ENCODE measurements around the gene CHPF.

Gene CHPF

DNA sequence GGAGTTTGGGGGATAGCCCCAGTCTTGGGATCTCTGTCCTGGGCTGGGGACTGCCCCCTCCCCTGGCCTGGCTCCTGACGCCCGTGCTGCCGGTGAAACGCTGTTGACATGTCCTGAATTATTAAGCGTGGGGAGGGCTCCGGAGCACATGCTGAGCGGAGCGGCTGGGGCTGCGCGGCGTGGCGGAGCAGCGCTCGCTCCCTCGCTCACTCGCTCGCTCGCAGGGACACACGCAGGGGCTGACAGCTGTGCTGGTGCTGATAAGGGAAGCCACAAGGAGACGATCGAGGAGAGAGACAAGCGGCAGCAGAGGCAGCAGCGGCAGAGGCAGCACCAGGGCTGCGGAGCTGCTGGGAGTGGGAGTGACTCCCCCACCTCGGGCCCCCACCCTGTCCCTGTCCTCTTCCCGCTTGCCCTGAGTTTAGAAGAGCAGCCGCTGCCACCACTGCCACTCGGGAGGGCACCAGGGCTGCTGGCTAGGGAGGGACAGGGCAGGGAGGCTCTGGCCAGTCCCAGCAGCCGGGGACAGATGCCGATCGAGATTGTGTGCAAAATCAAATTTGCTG is 29.3 kb downstream of the CHPF start, which contains the start of gene ASIC4:
ASIC4 (plus strand) TSS at position 287 of the 566 bp plus-strand sequence; CDS start at position 530, 243 bp downstream.
- DNase-seq (ENCODE audit: low read depth, low spot score): no peak

DNA sequence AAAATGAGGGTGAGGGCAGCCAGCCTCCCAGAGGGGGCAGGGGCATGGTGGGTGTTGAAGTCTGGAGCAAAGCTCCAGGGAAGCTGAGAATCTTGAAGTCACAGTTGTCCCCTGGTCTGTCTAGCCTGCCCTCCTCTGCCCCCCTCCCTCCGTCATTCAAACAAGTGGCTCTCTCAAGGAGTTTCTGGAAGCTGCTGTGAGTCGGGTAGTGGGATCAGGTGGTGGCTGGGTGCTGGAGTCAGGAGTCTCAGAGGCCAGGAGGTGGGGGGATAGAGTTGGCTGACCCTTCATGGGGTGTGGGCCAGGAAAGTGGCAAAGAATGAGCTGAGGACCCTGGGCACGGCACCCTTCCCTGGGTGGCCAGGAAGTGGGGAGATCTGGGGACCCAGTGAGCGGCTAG is 29.8 kb downstream of the CHPF start:
- no peak for DNase-seq (ENCODE audit: low read depth, low spot score)

DNA sequence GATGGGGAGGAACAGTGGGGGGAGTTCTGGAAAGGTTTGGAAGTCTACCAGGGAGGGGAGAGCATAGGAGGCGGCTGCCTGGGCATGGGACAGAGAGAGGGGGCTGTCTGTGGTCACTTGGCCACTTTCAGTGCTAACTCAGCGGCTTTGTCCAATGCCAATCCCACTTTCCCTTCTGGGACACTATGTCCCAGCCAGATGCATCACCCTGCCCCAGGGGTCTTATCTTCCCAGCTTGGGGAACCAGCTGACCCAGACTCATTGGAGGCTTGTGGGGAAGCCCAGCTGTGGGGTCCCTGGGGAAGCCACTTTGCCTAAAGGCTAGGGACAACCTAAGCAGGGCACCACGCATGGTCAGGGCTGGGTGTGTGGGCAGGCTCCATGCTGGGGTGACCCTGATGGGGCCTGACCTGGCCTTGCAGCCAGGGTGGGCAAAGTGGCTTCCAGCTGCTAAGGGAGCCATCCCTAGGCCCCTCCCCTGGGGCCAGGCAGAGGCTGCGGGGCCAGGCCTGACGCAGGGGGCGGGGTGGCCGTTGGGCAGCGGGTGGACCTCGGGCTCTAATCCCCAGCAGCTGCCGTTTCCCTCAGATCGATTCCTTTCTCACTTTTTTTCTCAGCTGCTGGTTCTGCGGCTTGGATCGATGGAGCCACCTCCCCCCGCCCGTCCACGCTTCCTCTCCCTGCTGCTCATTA is 30.9 kb downstream of the CHPF start:
- no peak for DNase-seq (ENCODE audit: low read depth, low spot score)

DNA sequence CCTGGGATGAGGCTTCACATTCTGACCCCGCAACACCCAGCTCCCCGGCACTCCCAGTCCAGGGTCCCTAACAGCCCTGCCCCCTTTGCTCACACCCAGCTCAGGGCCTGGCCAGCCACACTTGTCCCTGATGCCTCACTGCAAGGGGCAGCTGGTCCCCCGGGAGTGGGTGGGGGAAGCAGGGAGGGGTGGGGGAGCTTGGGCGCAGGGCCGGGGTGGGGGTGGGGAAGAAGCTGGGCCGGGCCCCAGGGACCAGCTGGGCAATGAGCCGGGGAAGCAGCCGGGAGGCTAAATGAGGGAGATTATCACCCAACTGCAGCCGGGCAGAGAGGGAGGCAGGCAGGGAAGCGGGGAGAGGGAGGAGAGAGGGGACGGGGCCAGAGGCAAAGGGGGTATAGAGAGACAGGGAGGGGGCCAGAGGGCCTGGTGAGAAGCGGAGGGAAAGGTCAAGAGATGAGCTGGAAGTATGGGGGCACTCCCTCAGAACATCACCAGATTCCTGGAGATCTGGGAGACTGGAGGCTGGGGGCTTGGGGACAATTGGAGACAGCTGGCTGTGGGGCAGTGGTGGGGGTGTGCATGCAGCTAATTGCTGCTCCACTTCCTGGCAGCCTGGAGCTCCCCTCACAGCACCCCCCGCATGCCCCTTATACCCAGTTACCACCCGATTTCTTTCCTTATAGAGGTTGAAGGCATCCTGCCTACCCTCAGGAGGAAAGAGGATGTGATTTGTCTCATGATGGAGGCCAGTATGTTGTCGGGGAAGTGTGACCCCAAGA is 31.9 kb downstream of the CHPF start:
- DNase-seq (ENCODE audit: low read depth, low spot score): no peak

DNA sequence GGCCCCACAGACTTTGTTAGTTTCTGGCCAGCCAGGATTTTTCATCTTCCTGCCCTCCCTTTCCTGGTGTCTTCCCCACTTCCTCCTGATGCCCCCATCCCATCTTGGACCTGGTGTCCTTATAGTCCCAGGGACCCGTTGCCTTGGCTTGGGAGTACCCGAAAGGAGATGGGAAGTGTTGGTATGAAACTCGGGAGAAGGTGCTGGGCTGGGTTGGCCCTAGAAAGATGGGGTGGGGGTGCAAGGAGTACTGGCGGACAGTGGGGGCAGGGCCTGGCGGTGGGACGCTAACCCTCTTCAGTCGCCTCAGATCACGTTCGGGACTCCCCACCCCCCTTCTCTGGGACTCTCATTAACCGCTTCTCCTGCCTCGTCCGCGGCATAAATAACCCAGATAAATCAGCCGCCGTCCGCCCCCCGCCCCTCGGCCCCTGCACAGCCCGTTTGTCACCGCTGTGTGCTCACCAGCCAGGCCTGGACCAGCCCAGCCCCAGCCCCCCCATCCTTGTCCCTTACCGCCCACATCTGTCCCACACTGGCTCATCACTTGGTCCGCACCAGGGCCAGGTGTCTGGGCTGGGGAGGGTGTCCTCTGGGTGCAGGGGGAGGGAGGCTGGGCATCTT is 33.0 kb downstream of the CHPF start:
- DNase-seq (ENCODE audit: low read depth, low spot score): no peak

DNA sequence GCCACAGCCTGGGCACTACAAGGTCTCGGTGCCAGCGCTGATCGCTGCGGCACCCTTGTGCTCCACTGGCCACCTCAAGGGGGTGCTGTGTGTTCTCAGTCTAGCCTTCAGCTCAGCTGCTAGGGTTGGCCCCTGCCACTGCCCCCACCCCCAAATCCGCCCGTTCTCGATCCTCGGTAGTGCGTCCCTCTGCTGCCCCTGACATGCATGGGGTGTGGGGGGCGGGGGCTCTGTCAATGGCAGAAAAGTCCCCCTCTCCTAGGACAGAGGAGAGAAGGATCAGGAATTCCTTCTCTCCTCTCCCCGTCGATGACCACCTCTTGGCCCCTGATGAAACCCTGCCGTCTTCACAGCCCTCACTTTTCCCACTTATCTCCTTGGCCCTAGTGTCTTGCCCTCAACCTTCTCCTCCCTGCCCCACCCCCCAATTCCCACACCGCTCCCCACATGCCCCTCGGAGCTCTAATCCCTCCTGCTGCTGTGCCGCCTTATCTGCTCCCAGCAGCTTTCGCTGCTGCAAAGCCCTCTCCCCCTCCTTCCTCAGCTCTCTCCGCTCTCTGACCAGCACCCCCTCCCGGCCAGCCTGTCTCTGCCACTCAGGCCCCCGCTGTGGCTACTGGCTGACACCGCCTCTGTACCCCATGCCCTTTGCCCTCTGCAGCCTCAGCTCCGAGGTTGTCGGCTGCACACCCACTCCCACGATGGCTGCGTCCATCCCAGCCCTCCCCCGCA is 33.7 kb downstream of the CHPF start:
- no peak for DNase-seq (ENCODE audit: low read depth, low spot score)

DNA sequence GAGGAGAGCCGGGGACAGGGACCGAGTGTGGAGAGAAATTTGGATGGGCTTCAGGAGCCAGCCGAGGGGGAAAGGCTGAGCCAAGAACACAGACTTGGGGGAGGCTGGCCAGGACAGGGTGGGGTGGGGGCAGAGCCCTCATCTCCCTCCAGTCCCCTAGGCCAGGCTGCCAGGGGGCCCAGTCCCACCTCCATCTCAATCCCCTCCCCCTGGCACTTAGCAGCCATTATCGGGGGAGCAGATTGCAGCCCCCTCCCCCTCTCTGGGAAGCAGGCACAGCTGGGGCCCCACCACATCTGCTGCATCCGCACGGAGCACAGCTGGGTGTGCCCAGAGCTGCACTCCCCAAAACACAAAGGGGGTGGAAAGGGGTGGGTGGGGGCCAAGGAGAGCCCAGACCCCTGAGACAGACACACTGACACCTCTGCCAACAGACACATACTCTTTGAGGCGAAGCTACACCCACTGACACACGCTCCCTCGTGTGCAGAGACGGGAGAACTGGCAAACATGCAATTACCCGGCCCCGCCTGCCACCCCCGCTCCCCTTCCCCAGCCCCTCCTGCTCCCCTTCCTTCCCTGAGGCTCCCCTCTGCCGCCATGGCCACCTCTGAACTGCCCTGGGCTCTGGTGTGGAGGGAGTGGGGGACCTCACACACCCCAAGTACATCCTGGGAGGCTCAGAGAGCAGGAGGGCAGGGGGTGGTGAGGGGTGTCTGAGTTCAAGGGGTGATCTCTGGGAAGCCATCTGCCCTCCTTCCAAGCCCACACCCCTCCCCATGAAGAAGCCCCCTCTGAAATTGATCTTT is 34.4 kb downstream of the CHPF start:
- DNase-seq (ENCODE audit: low read depth, low spot score): no peak

DNA sequence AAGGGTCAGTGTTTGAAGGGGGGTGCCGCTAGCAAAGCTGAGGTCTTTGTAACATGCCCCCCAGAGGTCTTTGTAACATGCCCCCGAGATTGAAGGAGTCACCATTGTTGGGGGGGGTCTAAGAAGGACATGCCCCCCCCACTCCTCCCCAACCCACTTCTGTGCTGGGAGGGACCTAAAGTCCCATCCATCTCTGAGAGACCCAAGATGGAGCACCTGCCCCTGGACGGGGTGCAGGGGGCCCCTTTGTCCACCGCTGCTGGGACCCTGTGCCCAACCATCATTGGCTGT is 35.2 kb downstream of the CHPF start:
- DNase-seq (ENCODE audit: low read depth, low spot score): no peak

DNA sequence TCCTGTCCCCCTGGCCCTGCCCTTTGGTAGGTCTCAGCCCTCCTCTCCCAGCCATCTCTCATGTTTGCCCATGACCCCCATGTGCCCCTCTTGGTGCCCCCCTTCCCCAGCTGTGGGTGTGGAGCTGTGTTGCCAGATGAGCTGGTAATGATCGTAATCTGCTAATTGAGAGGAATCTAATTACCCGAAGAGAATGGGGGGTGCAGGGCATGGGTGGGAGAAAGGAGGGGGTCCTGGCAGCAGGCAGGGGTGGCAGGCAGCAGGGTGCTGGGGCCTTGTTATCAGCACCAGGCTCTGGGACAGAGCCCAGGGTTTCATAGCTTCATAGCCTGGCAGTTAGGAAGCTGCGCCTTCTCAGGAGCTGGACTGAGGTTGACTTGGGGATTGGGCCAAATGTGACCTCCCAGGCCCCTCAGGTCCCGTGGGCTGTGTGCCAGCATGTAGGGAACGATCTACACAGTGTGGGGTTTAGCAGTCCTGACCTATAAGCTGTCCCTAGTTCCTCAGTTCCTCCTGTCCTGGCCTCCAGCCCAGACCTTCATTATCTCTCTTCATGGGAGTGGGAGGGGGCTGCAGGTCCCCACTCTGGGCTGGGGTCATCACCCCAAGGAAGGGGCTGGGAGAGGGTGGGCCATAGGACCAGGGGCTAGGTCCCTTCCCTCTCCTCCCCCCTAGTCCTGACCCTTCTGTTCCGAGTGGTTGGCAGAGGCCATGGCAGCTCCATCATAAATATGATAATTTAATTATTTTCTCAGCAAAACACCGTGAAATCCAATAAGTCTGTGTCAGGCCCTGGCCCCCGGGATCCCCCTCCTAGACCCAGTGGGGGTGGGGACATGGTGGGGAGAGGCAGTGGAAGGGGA is 35.8 kb downstream of the CHPF start:
- DNase-seq (ENCODE audit: low read depth, low spot score): no peak

DNA sequence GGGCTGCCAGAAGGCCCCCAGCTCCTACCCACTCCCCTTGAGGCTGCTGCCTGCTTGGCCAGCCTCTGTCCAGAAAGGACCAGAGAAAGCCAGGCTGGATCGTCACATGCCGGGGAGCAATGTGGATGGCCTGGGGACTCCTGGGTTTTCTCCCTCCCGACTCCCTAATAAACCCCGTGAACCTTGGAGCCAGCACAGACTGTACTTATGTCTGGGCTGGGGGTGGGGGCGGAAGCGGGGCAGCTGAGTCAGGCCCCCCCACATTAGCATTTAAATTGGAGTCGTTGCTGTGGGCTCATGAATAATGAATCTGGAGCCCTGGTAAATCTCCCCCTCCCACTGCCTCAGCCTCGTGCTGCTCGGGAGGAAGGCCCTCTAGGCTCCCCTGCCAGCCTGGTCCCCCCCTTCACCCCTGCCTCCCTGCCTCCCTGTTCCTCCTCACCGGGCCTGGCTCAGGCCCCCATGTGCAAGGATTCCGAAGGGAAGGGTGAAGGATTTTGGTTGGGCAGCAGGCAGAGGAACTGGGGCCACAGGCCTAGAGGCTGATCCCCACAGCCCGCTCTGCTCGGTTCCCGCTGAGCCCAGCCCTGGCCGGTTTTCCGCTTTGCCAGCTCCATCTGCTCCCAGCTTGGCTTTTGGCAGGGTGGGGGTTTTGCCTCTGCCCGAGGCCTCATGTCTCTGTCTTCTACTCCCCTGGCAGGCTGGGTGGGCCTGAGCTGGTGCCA is 36.6 kb downstream of the CHPF start:
- DNase-seq (ENCODE audit: low read depth, low spot score): no peak

DNA sequence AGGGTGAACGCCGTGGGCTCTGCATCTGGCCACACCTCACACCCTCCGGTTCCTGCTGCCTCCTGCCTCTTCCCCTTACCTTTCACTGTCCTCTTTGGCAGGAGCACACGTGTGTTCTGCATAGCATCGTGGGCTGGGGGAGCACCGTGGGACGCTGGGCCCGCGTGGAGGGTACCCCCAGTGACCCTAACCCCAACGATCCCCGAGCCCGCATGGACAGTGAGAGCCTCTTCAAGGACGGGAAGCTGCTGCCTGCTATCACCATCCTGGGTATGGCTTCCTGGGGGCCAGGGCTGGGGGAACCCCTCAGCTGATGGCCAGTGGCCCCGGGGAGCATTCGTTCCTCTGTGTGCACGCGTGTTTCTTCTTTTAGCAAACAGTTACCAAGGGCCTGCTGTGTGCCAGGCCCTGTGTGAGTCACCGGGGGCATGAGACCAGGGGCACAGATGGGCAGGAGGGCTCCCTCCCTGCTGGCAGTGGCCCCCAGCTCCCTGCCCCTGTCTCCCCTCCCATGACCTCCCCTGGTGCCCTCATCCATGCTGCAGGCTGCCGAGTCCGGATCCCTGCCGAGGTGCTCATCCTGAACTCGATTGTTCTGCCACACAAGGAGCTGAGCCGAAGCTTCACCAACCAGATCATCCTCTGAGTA is 37.3 kb downstream of the CHPF start:
- DNase-seq (ENCODE audit: low read depth, low spot score): no peak

DNA sequence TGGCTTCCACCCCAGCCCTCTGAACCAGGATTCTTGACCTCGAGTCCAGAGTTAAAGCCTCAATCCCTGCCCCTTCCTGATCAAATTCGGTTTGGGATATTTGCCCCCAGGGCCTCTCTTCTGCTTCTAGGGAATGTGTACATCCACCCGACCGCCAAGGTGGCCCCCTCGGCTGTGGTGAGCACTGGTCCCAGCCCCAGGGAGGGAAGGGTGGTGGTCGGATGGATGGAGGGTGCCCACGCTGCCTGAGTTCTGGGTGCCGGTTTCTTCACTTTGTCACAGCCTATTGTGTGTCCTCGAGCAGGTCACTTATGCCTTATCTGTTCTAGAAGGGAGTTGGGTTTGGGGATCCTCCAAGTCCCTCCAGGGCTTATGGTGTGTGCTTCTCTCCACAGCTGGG is 38.0 kb downstream of the CHPF start:
- DNase-seq (ENCODE audit: low read depth, low spot score): no peak

DNA sequence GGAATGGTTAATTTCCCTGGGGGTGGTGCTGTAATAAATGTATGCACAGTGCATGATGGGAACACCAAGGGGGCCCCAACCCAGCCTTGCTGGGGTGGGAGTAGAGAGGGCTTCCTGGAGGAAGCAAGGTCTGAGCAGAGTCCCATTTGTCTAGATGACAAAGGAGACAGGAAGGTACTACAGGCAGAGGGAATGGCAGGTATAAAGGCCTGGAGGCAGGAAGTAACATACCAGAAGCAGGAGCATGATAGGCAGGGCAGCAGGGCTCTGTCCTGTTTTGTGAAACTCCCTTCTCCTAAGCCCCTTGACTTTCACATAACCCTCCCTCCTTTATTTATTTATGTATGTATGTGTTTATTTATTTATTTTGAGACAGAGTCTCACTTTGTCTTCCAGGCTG is 41.0 kb downstream of the CHPF start:
- no peak for DNase-seq (ENCODE audit: low read depth, low spot score)

DNA sequence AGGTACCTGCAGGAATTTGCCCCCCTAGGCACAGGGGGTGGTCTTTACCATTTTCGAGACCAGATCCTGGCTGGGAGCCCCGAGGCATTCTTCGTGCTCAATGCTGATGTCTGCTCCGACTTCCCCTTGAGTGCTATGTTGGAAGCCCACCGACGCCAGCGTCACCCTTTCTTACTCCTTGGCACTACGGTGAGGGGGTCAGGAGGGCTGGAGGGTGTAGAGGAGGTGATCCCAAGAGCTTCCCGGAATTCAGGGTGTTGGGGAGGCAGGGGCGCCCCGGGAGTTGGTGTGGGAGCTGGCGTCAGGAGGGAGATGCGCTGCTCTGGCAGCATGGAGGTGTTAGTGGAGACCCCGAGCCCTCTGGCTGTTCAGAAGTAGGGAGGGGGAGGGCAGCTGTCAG is 41.8 kb downstream of the CHPF start:
- no peak for DNase-seq (ENCODE audit: low read depth, low spot score)

DNA sequence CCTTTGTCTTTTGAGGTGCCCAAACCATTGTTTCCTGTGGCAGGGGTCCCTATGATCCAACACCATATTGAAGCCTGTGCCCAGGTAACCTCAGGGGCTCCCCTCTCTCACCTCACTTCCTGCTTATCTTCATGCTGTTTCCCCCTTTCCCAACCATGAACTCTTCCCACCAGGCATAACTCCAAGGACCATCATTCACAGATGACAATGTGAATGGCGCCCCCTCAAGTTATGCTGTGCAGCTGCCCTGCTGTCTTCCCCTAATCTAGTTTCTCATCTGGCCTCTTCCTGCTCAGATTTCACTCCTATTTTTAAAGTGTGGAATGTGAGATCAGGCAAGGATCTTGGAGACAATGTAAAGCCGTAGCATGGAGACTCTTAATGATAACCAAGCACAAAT is 43.5 kb downstream of the CHPF start:
- no peak for DNase-seq (ENCODE audit: low read depth, low spot score)

DNA sequence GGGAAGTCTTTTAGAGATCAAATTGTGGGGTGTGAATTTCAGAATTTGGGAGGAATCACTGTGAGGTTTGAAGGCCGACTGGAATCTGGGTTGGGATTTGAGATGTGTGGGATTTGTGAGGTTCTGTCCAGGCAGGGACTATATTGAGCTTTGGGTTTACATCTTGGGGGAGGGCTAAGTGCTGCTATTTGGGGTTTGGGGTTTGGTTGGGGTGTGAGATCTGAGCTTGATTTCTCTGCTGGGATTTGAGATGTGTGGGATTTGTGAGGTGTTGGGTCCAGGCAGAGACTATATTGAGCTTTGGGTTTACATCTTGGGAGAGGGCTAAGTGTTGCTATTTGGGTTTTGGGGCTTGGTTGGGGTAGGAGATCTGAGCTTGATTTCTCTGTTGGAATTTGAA is 44.1 kb downstream of the CHPF start:
- no peak for DNase-seq (ENCODE audit: low read depth, low spot score)

DNA sequence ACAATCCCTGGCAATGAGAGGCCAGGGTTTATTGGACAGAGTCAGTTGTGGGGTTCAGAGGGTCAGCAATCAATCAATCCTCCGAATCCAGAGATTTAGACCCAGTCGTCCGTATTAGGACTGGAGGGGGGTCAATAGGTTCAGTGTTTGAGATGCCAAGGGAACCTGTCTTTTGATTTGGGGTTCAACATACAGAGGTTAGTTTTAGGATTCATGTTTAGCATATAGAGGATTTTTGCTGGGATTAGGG is 44.6 kb downstream of the CHPF start:
- DNase-seq (ENCODE audit: low read depth, low spot score): no peak

DNA sequence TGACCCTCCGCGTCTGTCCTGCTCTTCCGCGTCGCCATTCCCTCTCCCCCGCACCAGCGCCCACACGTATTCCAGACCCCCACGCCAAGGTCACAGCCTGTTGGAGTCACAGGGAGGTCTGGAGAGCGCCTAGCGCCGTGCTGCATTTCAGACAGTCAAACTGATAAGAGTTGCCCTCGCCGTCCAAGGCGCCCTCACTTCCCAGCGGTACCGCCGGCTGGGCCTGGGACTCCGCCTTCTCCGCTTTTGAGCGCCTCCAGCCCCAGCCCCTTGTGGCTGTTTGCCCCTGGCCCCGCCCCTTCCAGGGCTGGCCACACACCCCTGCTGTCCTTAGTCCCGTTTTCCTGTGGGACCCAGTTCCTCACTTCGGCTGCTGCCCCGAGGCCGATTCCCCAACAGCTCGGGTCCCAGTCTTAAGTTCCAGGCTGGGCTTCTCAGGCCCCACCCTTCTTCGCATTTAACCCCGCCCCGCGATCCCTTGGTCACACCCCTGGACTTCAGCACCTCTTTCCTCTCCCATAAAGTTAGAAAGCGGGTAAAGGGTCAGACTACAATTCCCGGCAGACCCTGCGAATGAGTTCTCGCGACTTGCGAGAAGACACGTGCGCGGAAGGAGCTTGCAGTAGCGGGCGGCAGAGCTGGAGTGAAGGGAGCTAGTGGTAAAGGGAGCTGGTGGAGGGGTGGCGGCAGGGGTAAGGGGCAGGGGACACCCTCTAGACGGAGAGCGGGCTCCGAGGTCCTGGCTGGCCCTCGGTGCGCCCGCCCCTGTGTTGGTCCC is 45.1 kb downstream of the CHPF start, which contains the start of gene GMPPA:
GMPPA (plus strand) TSS at position 612 of the 778 bp plus-strand sequence. CDS start 1,085 bp downstream, outside the sequence.
- DNase-seq (ENCODE audit: low read depth, low spot score): peak; percentile 98

Measured in iPS DF 19.7 (cell line).